Measurements from ENCODE around the gene RAD51B.
"Not testable (repeated sequence)": the region's sequence is repeated elsewhere in the genome, so short reads cannot be mapped to it uniquely, and the experiment has no call there.

Gene RAD51B

GRCh38 chr14:68269136-68269927 lies 449.8 kb downstream of the RAD51B start:
- no peak for DNase-seq (ENCODE audit: low read depth in 2 of 2)

- no peak for DNase-seq (ENCODE audit: low read depth in 2 of 2)
These were observed 450.8 kb downstream of the RAD51B start for GRCh38 chr14:68270342-68270741.

GRCh38 chr14:68271913-68272391 lies 452.4 kb downstream of the RAD51B start:
- DNase-seq (ENCODE audit: low read depth in 2 of 2), result no peak

- DNase-seq (ENCODE audit: low read depth in 2 of 2), result no peak
These were observed 453.8 kb downstream of the RAD51B start for GRCh38 chr14:68273413-68273812.

GRCh38 chr14:68274725-68275124 lies 455.1 kb downstream of the RAD51B start:
- no peak for DNase-seq (ENCODE audit: low read depth in 2 of 2)

GRCh38 chr14:68278576-68279436 lies 459.2 kb downstream of the RAD51B start:
- DNase-seq (ENCODE audit: low read depth in 2 of 2), result no peak

GRCh38 chr14:68279437-68279720 lies 459.8 kb downstream of the RAD51B start:
- no peak for DNase-seq (ENCODE audit: low read depth in 2 of 2)

GRCh38 chr14:68279777-68280233 lies 460.2 kb downstream of the RAD51B start:
- no peak for DNase-seq (ENCODE audit: low read depth in 2 of 2)

GRCh38 chr14:68281497-68281896 lies 461.9 kb downstream of the RAD51B start:
- DNase-seq (ENCODE audit: low read depth in 2 of 2), result no peak

- DNase-seq (ENCODE audit: low read depth in 2 of 2), result no peak
These were observed 463.1 kb downstream of the RAD51B start for GRCh38 chr14:68282479-68283377.

- peak; percentile 29 to 38 for DNase-seq (ENCODE audit: low read depth in 2 of 2)
These were observed 464.0 kb downstream of the RAD51B start for GRCh38 chr14:68283378-68284123.

- no peak for DNase-seq (ENCODE audit: low read depth in 2 of 2)
These were observed 464.8 kb downstream of the RAD51B start for GRCh38 chr14:68284333-68284732.

- DNase-seq (ENCODE audit: low read depth in 2 of 2), result no peak
These were observed 465.3 kb downstream of the RAD51B start for GRCh38 chr14:68284834-68285233.

GRCh38 chr14:68285421-68286179 lies 466.0 kb downstream of the RAD51B start:
- peak in 1 of 2 donors; percentile 57 for DNase-seq (ENCODE audit: low read depth in 2 of 2)

- no peak for DNase-seq (ENCODE audit: low read depth in 2 of 2)
These were observed 467.1 kb downstream of the RAD51B start for GRCh38 chr14:68286667-68287066.

- not testable (repeated sequence) for DNase-seq (ENCODE audit: low read depth in 2 of 2)
These were observed 469.9 kb downstream of the RAD51B start for GRCh38 chr14:68289452-68289851.

GRCh38 chr14:68291820-68292219 lies 472.2 kb downstream of the RAD51B start:
- DNase-seq (ENCODE audit: low read depth in 2 of 2), result no peak

GRCh38 chr14:68292441-68293215 lies 473.0 kb downstream of the RAD51B start:
- no peak for DNase-seq (ENCODE audit: low read depth in 2 of 2)

- DNase-seq (ENCODE audit: low read depth in 2 of 2), result no peak
These were observed 473.8 kb downstream of the RAD51B start for GRCh38 chr14:68293404-68293803.
